ENCODE data around the gene TNS3.

DNA sequence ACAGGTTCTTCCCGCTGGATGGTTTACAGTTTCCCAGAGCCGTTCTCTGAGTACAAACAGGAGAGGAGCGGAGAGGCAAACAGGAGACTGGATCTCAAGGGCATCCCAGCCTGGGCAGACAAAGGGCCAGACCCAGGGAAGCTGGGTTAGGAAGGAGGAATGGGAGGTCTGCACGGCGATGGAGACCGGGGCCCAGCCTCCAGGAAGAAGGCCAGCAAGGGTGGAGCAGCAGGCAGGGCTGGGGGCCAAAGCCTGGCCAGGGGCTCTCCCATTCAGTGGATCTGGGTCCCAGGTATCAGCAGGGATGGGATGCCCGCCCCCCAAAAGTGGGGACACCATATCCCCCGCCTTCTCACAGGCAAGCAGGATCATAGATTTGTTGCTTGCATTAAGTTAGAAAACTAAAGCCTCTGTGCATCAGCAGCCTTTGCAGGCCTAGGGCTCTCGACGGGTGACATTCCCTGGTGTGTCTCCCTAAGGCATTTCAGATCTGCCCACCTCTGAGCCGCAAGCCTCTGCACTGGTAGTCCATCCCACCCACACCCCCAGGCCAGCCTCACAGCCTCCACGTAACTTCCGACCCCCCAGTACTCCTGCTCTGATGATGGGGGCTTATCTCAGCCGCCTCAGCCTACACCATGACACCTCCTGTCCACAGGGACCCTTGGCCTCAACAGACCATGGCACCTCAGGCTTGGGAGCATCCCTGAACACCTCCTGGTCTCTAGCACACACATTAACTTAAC, 59.9 kb downstream of the TNS3 start:
- TF ChIP-seq, protein P1, sequence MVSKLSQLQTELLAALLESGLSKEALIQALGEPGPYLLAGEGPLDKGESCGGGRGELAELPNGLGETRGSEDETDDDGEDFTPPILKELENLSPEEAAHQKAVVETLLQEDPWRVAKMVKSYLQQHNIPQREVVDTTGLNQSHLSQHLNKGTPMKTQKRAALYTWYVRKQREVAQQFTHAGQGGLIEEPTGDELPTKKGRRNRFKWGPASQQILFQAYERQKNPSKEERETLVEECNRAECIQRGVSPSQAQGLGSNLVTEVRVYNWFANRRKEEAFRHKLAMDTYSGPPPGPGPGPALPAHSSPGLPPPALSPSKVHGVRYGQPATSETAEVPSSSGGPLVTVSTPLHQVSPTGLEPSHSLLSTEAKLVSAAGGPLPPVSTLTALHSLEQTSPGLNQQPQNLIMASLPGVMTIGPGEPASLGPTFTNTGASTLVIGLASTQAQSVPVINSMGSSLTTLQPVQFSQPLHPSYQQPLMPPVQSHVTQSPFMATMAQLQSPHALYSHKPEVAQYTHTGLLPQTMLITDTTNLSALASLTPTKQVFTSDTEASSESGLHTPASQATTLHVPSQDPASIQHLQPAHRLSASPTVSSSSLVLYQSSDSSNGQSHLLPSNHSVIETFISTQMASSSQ (IDR thresholded peaks at IDR 0.05; ENCODE audit: low read depth): no peak
- TF ChIP-seq, protein P1 (CRISPR knock-in tag; IDR thresholded peaks at IDR 0.05; ENCODE audit: borderline replicate concordance): no peak
- no peak for TF ChIP-seq ZFX (CRISPR knock-in tag; IDR thresholded peaks at IDR 0.05; ENCODE audit: low read depth)
- no peak for TF ChIP-seq TCF7L2 (IDR thresholded peaks at IDR 0.05; ENCODE audit: low read depth, low read length)
- no peak for TF ChIP-seq HDAC2 (CRISPR knock-in tag; IDR thresholded peaks at IDR 0.05)
- TF ChIP-seq FOXJ3 (CRISPR knock-in tag; IDR thresholded peaks at IDR 0.05; ENCODE audit: borderline replicate concordance): no peak
- TF ChIP-seq, protein P2, sequence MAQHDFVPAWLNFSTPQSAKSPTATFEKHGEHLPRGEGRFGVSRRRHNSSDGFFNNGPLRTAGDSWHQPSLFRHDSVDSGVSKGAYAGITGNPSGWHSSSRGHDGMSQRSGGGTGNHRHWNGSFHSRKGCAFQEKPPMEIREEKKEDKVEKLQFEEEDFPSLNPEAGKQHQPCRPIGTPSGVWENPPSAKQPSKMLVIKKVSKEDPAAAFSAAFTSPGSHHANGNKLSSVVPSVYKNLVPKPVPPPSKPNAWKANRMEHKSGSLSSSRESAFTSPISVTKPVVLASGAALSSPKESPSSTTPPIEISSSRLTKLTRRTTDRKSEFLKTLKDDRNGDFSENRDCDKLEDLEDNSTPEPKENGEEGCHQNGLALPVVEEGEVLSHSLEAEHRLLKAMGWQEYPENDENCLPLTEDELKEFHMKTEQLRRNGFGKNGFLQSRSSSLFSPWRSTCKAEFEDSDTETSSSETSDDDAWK (CRISPR knock-in tag; IDR thresholded peaks at IDR 0.05): no peak
- TF ChIP-seq TEAD3 (CRISPR knock-in tag; optimal IDR thresholded peaks at IDR 0.05; ENCODE audit: borderline replicate concordance): no peak
- TF ChIP-seq EP300 (IDR thresholded peaks at IDR 0.05; ENCODE audit: low read depth in 2 of 2, low read length in 2 of 2): no peak
- TF ChIP-seq EP300 (CRISPR knock-in tag; IDR thresholded peaks at IDR 0.05; ENCODE audit: borderline replicate concordance): no peak
- no peak for TF ChIP-seq NFRKB (IDR thresholded peaks at IDR 0.05)

All from HepG2 (cell line).